Fibroblast of pulmonary artery (primary cell): ENCODE data around the gene SUPT3H.
A peak's percentile ranks its signal among the peaks of the same experiment; 100 is the strongest.

Experiments
- DNase-seq: peaks from one replicate; pipeline ENCODE4 v3.0.0-alpha.2; 2010; ENCODE audit warnings: low read depth
- H3K4me3 ChIP-seq: replicated peaks from 2 replicates; pipeline ENCODE4 v1.5.1; 2011; ENCODE audit warnings: low read depth, mild to moderate bottlenecking, control low read depth, low read length, moderate library complexity
- CTCF ChIP-seq: IDR thresholded peaks from 2 replicates; pipeline ENCODE4 v1.5.1; 2011; ENCODE audit warnings: mild to moderate bottlenecking, control low read depth, low read length, inconsistent platforms; ENCODE audit errors: missing control alignments

SUPT3H gene

DNA sequence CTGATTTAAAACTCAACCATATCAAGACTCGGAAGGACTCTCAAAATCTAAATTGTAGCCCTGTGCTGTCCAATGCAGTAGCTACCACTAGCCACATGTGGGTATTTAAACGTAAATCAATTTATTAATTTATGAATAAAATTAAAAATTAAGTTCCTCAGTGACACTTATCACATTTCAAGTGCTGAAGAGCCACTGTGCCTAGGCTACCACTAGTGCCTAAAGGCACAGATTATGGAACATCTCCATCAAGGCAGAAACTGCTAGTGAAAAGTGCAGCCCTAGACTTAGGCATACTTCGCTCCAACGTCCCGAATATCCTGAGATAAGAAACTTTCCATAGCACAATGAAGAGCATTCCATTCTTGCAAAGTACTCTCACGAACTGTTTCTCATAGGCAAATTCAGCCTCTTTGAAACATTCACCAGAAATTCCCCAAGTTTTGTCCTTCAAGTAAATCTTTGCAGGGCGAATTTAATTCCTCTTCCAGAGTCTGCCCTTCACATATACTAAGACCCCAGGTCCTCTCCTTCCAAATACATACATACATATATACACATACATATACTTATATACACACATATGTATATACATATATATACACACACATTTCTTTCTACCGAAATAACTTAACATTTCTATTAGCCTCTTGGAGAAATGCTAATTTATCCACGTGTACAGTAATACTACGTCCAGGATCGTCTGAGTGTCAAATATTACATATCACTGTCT is 1.3 kb downstream of the SUPT3H start:
- peak overlapping the region; percentile 71 for H3K4me3 ChIP-seq
- peak; percentile 77 for DNase-seq

GRCh38 chr6:45375449-45375848 is 2.3 kb downstream of the SUPT3H start:
- H3K4me3 ChIP-seq = no peak overlapping the region
- no peak for TF ChIP-seq CTCF
- DNase-seq = no peak

More for the DNA sequence above, 1.3 kb downstream of the SUPT3H start:
- no peak for TF ChIP-seq CTCF

DNA sequence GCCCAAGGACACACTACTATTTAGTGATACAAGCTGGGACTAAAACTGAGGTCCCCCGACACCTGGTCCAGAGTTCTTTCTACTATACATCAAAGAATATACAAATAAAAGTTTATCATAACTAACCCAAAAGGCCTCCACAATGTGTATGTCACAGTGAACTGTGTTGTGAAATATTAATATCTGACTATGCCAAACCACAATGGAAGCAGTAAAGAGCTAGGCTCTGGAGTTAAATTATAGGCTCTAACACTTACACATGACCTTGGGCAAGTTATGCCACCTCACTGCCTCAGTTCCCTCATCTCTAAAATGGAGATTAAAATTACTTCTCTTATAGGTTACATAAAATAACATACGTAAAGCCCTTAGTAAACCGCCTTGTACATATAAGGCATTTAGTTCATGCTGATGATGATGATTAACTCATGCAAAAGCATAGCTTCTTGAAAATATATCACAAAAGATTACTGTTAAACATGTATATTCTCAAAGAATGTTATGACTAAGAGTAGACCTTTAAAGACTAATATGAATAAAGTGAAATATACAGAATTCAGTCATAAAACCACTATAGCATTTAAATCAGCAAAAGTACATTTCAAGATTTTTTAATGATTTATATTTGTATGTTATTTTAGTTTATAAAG is 5.7 kb downstream of the SUPT3H start:
- no peak overlapping the region for H3K4me3 ChIP-seq
- DNase-seq = no peak
- TF ChIP-seq CTCF = no peak

- TF ChIP-seq CTCF = no peak
- DNase-seq = no peak
- no peak overlapping the region for H3K4me3 ChIP-seq
These were observed 7.9 kb downstream of the SUPT3H start for GRCh38 chr6:45369870-45370269.

DNA sequence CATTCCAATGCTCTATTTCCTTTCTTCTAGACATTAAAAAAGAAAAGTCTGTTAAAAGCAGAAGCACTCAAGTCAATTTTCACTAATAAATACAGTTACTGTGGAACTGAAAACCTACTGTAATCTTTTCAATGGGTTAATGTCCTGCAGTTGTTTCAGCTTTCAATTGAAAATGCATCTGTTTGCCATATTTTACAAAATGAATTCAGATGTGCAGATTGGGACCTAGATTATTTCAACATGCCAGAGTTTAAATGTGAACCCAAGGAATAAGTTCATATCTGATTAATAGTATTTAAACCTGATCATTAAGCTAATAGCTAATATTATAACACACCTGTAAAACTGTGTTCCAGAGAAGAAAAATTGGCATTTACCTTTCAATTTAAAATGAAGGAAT is 9.7 kb downstream of the SUPT3H start:
- no peak for DNase-seq
- no peak overlapping the region for H3K4me3 ChIP-seq
- TF ChIP-seq CTCF = no peak

- no peak for DNase-seq
- TF ChIP-seq CTCF = no peak
- H3K4me3 ChIP-seq = no peak overlapping the region
These were observed 11.2 kb downstream of the SUPT3H start for GRCh38 chr6:45366534-45366933.

DNA sequence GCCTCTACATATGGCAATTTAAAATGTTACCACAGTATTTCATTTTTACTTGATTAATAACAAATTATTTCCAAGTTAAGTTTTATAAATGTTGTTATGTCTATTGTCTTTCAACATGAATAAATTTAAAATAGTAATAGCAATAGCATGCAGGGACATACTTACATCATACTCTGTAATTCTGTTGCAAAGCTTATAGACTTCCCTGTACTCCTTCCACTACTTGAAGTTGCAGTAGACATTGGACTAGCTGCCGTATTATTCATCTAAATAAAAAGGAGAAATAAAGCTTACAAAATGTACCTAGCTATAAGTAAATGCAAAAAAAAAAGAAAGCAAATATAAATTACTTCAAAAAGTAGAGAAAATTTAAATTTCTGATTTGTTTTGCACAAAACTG is 12.7 kb downstream of the SUPT3H start:
- no peak overlapping the region for H3K4me3 ChIP-seq
- DNase-seq = no peak
- TF ChIP-seq CTCF = no peak
